ENCODE results near the gene KYAT1. TPM values are rescaled to one million over a fixed set of nuclear protein-coding genes. Genes with fewer than 3 reads are reported as not detected.
A peak's percentile ranks its signal among the peaks of the same experiment; 100 is the strongest.

KYAT1 gene
- polyA plus RNA-seq, 2 of the 4 experiments (the other 2 are of a cell fraction) = 8.4 to 10.0 TPM

DNA sequence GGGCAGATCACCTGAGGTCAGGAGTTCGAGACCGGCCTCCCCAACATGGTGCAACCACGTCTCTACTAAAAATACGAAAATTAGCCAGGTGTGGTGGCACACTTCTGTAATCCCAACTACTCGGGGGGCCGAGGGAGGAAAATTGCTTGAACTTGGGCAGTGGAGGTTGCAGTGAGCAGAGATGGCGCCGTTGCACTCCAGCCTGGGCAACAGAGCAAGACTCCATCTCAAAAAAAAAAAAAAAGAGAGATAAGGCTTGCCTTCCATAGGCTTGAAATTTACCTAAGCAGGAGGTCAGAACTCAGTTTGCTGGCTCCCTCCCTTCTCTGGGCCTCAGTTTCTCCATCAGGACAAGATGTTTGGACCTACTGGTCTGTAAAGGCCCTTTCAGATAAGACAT lies 53.5 kb downstream of the KYAT1 start:
- ATAC-seq (no peak), DNase-seq (ENCODE audit: low read depth in 1 of 2, low spot score in 1 of 2) (no peak), FAIRE-seq (no peak)
- WGBS (ENCODE audit: missing lambda C conversion rate) = 97% methylated on average over 8 of the region's 8 CpGs
- Histone ChIP-seq H3K27ac (peak overlapping the region in 1 of 2 experiments; percentile 94; a peak in 1 of 6 replicates), H3K4me1 (peaks cover 5% of the 10 kb centered on the region; the same call in 1 of the 3 replicates), H3K4me3 (peak overlapping the region; percentile 84; the same call in 2 of the 3 replicates), H3K9me3 (no peaks in the 10 kb centered on the region), H3K4me2 (peak overlapping the region; percentile 80)
- TF ChIP-seq, protein P1, sequence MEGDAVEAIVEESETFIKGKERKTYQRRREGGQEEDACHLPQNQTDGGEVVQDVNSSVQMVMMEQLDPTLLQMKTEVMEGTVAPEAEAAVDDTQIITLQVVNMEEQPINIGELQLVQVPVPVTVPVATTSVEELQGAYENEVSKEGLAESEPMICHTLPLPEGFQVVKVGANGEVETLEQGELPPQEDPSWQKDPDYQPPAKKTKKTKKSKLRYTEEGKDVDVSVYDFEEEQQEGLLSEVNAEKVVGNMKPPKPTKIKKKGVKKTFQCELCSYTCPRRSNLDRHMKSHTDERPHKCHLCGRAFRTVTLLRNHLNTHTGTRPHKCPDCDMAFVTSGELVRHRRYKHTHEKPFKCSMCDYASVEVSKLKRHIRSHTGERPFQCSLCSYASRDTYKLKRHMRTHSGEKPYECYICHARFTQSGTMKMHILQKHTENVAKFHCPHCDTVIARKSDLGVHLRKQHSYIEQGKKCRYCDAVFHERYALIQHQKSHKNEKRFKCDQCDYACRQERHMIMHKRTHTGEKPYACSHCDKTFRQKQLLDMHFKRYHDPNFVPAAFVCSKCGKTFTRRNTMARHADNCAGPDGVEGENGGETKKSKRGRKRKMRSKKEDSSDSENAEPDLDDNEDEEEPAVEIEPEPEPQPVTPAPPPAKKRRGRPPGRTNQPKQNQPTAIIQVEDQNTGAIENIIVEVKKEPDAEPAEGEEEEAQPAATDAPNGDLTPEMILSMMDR (IDR thresholded peaks at IDR 0.05) = peak; percentile 12; the same call in 1 of the 3 replicates
- TF ChIP-seq, protein P2, sequence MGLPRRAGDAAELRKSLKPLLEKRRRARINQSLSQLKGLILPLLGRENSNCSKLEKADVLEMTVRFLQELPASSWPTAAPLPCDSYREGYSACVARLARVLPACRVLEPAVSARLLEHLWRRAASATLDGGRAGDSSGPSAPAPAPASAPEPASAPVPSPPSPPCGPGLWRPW (IDR thresholded peaks at IDR 0.05) = no peak
- CTCF ChIA-PET = interaction anchor here (1.0 to 1.7 kb wide), 4 partner anchors 10 to 99 kb away, joined by 3 to 13 read pairs (median 4); partner anchors contain the start of genes ENDOG, KYAT1 and LRRC8A
- POLR2A ChIA-PET = no interaction called here

DNA sequence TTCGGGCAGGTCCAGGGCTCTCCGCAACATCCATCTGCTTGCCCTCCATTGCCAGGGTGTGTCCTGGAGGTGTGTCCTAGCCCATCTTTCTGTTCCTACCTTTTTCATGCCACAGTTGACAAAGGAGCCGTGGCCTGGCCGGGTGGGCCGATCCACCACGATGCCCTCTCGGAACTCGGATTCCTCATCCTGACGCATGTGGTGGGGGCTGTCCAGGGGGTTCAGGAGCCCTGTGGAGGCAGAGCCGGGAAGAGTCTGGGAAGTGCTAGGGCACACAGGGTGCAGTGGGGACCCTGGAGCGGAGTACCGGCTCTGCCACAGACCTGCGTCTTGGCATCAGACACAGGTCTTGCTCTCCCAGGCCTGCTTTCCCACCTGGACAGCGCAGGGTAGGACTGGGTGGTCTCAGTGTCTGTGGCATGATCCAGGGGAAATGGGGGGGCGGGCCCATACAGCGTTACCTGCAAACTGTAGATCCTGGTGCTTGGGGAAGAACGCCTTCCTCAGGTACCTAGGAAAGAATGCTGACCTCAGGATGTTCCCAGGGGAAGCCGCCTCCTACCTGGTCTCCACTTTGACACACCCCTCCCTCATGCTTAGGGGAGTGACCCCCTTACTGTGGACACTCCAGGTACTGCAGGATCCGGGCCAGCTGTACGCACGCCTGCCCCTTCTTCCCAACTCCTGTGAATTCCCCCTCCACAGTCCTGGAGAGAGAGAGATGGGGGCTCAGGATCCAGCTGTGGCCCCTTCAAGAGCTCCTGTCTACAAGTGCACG lies 55.6 kb downstream of the KYAT1 start:
- Histone ChIP-seq H3K9me3 (no peaks in the 10 kb centered on the region), H3K27ac (no peak overlapping the region), H3K4me2 (no peak overlapping the region), H3K4me1 (peaks cover 5% of the 10 kb centered on the region; the same call in 1 of the 3 replicates), H3K4me3 (no peak overlapping the region)
- FAIRE-seq (no peak), DNase-seq (ENCODE audit: low read depth in 1 of 2, low spot score in 1 of 2) (peak; percentile 46 to 63), ATAC-seq (peak; percentile 35 to 50; a peak in 4 of 6 replicates)
- WGBS (ENCODE audit: missing lambda C conversion rate) = 93% methylated on average over 21 of the region's 22 CpGs
- POLR2A ChIA-PET = interaction anchor here (1.4 kb wide), 1 partner anchor 8 kb away, joined by 3 read pairs; the partner anchor contains the start of gene ENDOG
- CTCF ChIA-PET = interaction anchor here (1.3 kb wide), 1 partner anchor 12 kb away, joined by 6 read pairs; no protein-coding TSS in a partner anchor
- TF ChIP-seq ZSCAN20 (CRISPR knock-in tag; IDR thresholded peaks at IDR 0.05) (no peak), FOXS1 (CRISPR knock-in tag; IDR thresholded peaks at IDR 0.05) (no peak), RFX5 (IDR thresholded peaks at IDR 0.05) (no peak), CHD2 (IDR thresholded peaks at IDR 0.05; ENCODE audit: low read length, partially characterized antibody) (no peak), MAFK (IDR thresholded peaks at IDR 0.05; ENCODE audit: partially characterized antibody) (peak; percentile 68), HOXB5 (CRISPR knock-in tag; IDR thresholded peaks at IDR 0.05) (no peak), GATA3 (IDR thresholded peaks at IDR 0.05; ENCODE audit: borderline replicate concordance) (no peak)
- TF ChIP-seq, protein P3, sequence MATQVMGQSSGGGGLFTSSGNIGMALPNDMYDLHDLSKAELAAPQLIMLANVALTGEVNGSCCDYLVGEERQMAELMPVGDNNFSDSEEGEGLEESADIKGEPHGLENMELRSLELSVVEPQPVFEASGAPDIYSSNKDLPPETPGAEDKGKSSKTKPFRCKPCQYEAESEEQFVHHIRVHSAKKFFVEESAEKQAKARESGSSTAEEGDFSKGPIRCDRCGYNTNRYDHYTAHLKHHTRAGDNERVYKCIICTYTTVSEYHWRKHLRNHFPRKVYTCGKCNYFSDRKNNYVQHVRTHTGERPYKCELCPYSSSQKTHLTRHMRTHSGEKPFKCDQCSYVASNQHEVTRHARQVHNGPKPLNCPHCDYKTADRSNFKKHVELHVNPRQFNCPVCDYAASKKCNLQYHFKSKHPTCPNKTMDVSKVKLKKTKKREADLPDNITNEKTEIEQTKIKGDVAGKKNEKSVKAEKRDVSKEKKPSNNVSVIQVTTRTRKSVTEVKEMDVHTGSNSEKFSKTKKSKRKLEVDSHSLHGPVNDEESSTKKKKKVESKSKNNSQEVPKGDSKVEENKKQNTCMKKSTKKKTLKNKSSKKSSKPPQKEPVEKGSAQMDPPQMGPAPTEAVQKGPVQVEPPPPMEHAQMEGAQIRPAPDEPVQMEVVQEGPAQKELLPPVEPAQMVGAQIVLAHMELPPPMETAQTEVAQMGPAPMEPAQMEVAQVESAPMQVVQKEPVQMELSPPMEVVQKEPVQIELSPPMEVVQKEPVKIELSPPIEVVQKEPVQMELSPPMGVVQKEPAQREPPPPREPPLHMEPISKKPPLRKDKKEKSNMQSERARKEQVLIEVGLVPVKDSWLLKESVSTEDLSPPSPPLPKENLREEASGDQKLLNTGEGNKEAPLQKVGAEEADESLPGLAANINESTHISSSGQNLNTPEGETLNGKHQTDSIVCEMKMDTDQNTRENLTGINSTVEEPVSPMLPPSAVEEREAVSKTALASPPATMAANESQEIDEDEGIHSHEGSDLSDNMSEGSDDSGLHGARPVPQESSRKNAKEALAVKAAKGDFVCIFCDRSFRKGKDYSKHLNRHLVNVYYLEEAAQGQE (IDR thresholded peaks at IDR 0.05) = no peak

DNA sequence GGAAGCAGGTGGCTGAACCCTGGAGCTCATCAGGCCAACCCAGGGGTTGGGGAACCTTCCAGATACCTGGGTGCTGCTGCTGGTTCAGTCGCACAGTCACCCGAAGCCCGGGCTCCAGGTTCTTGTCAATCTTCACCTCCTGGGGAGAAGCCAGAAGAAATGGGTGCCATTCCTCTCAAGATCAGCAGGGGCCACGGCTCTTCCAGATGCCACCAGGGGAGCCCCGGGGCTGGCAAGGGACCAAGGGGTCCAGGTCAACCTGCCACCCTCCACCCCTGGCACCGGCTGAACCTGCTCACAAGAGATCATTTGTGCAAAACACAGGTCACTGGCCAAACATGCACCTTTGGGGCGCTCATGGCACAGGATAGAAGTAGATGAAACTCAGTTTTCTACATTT lies 56.8 kb downstream of the KYAT1 start:
- no peak overlapping the region for H3K27ac ChIP-seq
- TF ChIP-seq POLR2A (IDR thresholded peaks at IDR 0.05; ENCODE audit: low read length) (no peak), CEBPB (IDR thresholded peaks at IDR 0.05) (no peak), NR3C1 (IDR thresholded peaks at IDR 0.05) (no peak), CBX2 (IDR thresholded peaks at IDR 0.05; ENCODE audit: borderline replicate concordance, low read depth) (no peak), NPAS2 (CRISPR knock-in tag; IDR thresholded peaks at IDR 0.05; ENCODE audit: borderline replicate concordance) (no peak), JUN (IDR thresholded peaks at IDR 0.05) (no peak), HOXB5 (CRISPR knock-in tag; IDR thresholded peaks at IDR 0.05) (no peak), TP53 (CRISPR knock-in tag; IDR thresholded peaks at IDR 0.05) (no peak)
- TF ChIP-seq, protein P4, sequence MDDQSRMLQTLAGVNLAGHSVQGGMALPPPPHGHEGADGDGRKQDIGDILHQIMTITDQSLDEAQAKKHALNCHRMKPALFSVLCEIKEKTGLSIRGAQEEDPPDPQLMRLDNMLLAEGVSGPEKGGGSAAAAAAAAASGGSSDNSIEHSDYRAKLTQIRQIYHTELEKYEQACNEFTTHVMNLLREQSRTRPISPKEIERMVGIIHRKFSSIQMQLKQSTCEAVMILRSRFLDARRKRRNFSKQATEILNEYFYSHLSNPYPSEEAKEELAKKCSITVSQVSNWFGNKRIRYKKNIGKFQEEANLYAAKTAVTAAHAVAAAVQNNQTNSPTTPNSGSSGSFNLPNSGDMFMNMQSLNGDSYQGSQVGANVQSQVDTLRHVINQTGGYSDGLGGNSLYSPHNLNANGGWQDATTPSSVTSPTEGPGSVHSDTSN (IDR thresholded peaks at IDR 0.05) = no peak
- TF ChIP-seq, protein P5, sequence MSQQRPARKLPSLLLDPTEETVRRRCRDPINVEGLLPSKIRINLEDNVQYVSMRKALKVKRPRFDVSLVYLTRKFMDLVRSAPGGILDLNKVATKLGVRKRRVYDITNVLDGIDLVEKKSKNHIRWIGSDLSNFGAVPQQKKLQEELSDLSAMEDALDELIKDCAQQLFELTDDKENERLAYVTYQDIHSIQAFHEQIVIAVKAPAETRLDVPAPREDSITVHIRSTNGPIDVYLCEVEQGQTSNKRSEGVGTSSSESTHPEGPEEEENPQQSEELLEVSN (IDR thresholded peaks at IDR 0.05; ENCODE audit: borderline replicate concordance, low read depth) = no peak
- TF ChIP-seq, protein P6, sequence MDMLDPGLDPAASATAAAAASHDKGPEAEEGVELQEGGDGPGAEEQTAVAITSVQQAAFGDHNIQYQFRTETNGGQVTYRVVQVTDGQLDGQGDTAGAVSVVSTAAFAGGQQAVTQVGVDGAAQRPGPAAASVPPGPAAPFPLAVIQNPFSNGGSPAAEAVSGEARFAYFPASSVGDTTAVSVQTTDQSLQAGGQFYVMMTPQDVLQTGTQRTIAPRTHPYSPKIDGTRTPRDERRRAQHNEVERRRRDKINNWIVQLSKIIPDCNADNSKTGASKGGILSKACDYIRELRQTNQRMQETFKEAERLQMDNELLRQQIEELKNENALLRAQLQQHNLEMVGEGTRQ (IDR thresholded peaks at IDR 0.05) = no peak
- no peak for FAIRE-seq
- H3K9me3 ChIP-seq = no peaks in the 10 kb centered on the region
- no peak for DNase-seq (ENCODE audit: low read depth in 1 of 2, low spot score in 1 of 2)
- 76% methylated on average over 5 of the region's 7 CpGs for WGBS (ENCODE audit: missing lambda C conversion rate)
- ATAC-seq = no peak
- H3K4me3 ChIP-seq = no peak overlapping the region
- CTCF ChIA-PET = interaction anchor here (0.6 to 1.2 kb wide), 4 partner anchors 21 to 357 kb away, joined by 3 to 7 read pairs (median 4); no protein-coding TSS in a partner anchor
- POLR2A ChIA-PET = no interaction called here
- H3K4me1 ChIP-seq = peaks cover 5% of the 10 kb centered on the region; the same call in 2 of the 3 replicates
- no peak overlapping the region for H3K4me2 ChIP-seq
